ENCODE data around the gene DPEP3. TPM values are rescaled to one million over a fixed set of nuclear protein-coding genes. Genes with fewer than 3 reads are reported as not detected.
"Not testable (repeated sequence)": the region's sequence is repeated elsewhere in the genome, so short reads cannot be mapped to it uniquely, and the experiment has no call there.

DPEP3 gene
- total and polyA plus RNA-seq, 2 donors (not counting 1 experiment from before 2014, with no cell fraction given), result 1.9 to 2.0 TPM

DNA sequence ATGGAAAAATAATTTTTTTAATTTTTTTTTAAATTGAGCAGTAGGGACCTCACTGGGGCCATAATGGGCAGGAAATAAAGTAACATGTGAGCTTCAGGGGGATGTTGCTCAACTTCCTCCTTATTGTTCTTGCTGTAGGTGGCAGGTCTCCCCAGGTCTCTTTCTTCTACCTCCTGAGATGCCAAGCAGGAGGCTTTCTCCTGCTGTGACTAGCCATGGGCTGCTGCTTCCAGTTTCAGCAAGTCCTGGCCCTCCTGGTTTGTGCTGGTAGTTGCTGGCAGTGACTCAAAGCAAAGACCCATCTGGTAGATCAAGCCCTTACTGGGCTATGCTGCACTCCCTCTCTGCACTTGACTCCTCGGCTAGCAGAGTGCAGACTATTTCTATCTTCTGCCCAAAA, 33.1 kb upstream of the DPEP3 start:
- peaks cover 12% of the 10 kb centered on the region for H3K79me2 ChIP-seq (ENCODE audit: control insufficient read depth, insufficient read depth, low read length)
- Mint-ChIP-seq H3K9me3 (ENCODE audit: insufficient read depth) (no peaks in the 10 kb centered on the region), H3K27ac (no peak overlapping the region), H3K4me1 (peaks cover 10% of the 10 kb centered on the region), H3K27me3 (no peaks in the 10 kb centered on the region), H3K4me3 (no peak overlapping the region)
- peak overlapping the region; percentile 62 for H2AFZ ChIP-seq (ENCODE audit: insufficient read depth, low read depth, low read length, poor library complexity, severe bottlenecking)
- H3K36me3 ChIP-seq (replicated peaks in 1 of 2; ENCODE audit: control extremely low read depth in 1 of 2, control insufficient read depth in 1 of 2, extremely low read depth in 1 of 2, insufficient read depth in 2 of 2, low read length in 1 of 2), result no peaks in the 10 kb centered on the region
- ChIA-PET POLR2A (interaction anchor here (0.6 to 0.8 kb wide), 3 partner anchors 13 to 532 kb away, joined by 3 to 6 read pairs (median 4); partner anchors contain the start of gene ATP6V0D1), CTCF (interaction anchor here (1.0 kb wide), 1 partner anchor 128 kb away, joined by 3 read pairs; no protein-coding TSS in a partner anchor)
- H3K4me3 ChIP-seq (ENCODE audit: control extremely low read depth in 1 of 5, extremely low read depth in 1 of 5, insufficient read depth in 1 of 5, low read depth in 2 of 5, low read length in 4 of 5), result peak overlapping the region in 1 of 5 experiments; percentile 26
- intact Hi-C loops (cut with micrococcal nuclease), result no loop called here
- TF ChIP-seq, protein P1, sequence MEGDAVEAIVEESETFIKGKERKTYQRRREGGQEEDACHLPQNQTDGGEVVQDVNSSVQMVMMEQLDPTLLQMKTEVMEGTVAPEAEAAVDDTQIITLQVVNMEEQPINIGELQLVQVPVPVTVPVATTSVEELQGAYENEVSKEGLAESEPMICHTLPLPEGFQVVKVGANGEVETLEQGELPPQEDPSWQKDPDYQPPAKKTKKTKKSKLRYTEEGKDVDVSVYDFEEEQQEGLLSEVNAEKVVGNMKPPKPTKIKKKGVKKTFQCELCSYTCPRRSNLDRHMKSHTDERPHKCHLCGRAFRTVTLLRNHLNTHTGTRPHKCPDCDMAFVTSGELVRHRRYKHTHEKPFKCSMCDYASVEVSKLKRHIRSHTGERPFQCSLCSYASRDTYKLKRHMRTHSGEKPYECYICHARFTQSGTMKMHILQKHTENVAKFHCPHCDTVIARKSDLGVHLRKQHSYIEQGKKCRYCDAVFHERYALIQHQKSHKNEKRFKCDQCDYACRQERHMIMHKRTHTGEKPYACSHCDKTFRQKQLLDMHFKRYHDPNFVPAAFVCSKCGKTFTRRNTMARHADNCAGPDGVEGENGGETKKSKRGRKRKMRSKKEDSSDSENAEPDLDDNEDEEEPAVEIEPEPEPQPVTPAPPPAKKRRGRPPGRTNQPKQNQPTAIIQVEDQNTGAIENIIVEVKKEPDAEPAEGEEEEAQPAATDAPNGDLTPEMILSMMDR (IDR thresholded peaks at IDR 0.05), result no peak
- TF ChIP-seq EZH2 (IDR thresholded peaks at IDR 0.05; ENCODE audit: borderline replicate concordance, insufficient read depth, low read depth, low read length, poor library complexity, severe bottlenecking), result no peak
- DNase-seq (no peak), ATAC-seq (ENCODE audit: low read depth) (no peak)
- no peaks in the 10 kb centered on the region for H4K20me1 ChIP-seq (ENCODE audit: control insufficient read depth, insufficient read depth, low read length, poor library complexity, severe bottlenecking)
- peak overlapping the region; percentile 30 for H3K4me2 ChIP-seq (replicated peaks; ENCODE audit: low read depth, low read length, poor library complexity, severe bottlenecking)
- no peak overlapping the region for H3K9ac ChIP-seq (ENCODE audit: low read length)
- H3K4me1 ChIP-seq (ENCODE audit: control insufficient read depth in 2 of 2, insufficient read depth in 2 of 2, low read length in 2 of 2), result peaks cover 4 to 13% of the 10 kb centered on the region in 2 donors
- no peak overlapping the region for H3K27ac ChIP-seq (ENCODE audit: low read length in 2 of 2)
- no peaks in the 10 kb centered on the region for H3K27me3 ChIP-seq (replicated peaks in 1 of 4; ENCODE audit: control extremely low read depth in 1 of 4, control insufficient read depth in 3 of 4, insufficient read depth in 4 of 4, low read length in 3 of 4)
- WGBS (ENCODE audit: insufficient coverage), result no CpG with 5 or more reads among the region's 1 CpG
- no peaks in the 10 kb centered on the region for H3K9me3 ChIP-seq (ENCODE audit: control extremely low read depth in 1 of 3, control insufficient read depth in 2 of 3, insufficient read depth in 1 of 3, low read length in 2 of 3)

DNA sequence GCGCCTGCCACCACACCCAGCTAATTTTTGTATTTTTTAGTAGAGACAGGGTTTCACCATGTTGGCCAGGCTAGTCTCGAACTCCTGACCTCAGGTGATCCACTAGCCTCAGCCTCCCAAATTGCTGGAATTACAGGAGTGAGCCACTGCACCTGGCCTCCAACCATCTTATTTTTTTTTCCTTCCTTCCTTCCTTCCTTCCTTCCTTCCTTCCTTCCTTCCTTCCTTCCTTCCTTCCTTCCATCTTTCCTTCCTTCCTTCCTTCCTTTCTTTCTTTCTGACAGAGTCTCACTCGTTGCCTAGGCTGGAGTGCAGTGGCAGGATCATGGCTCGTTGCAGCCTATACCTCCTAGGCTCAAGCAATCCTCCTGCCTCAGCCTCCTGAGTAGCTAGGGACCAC, 29.6 kb upstream of the DPEP3 start:
- H3K4me3 ChIP-seq (ENCODE audit: control extremely low read depth in 1 of 5, extremely low read depth in 1 of 5, insufficient read depth in 1 of 5, low read depth in 2 of 5, low read length in 4 of 5); DNase-seq; H3K36me3 ChIP-seq (replicated peaks in 1 of 2; ENCODE audit: control extremely low read depth in 1 of 2, control insufficient read depth in 1 of 2, extremely low read depth in 1 of 2, insufficient read depth in 2 of 2, low read length in 1 of 2); H3K27me3 Mint-ChIP-seq; H3K27me3 ChIP-seq (replicated peaks in 1 of 4; ENCODE audit: control extremely low read depth in 1 of 4, control insufficient read depth in 3 of 4, insufficient read depth in 4 of 4, low read length in 3 of 4); H3K9ac ChIP-seq (ENCODE audit: low read length); H4K20me1 ChIP-seq (ENCODE audit: control insufficient read depth, insufficient read depth, low read length, poor library complexity, severe bottlenecking); H2AFZ ChIP-seq (ENCODE audit: insufficient read depth, low read depth, low read length, poor library complexity, severe bottlenecking); H3K4me2 ChIP-seq (replicated peaks; ENCODE audit: low read depth, low read length, poor library complexity, severe bottlenecking); H3K4me3 Mint-ChIP-seq; POLR2A ChIA-PET; CTCF ChIA-PET; H3K9me3 ChIP-seq (ENCODE audit: control extremely low read depth in 1 of 3, control insufficient read depth in 2 of 3, insufficient read depth in 1 of 3, low read length in 2 of 3); H3K9me3 Mint-ChIP-seq (ENCODE audit: insufficient read depth); ATAC-seq (ENCODE audit: low read depth); H3K27ac ChIP-seq (ENCODE audit: low read length in 2 of 2); intact Hi-C loops (cut with micrococcal nuclease): not testable (repeated sequence)
- Histone ChIP-seq H3K79me2 (ENCODE audit: control insufficient read depth, insufficient read depth, low read length) (peaks cover 12% of the 10 kb centered on the region), H3K4me1 (ENCODE audit: control insufficient read depth in 2 of 2, insufficient read depth in 2 of 2, low read length in 2 of 2) (peaks cover 22 to 35% of the 10 kb centered on the region in 2 donors)
- WGBS (ENCODE audit: insufficient coverage), result 73% methylated on average over 3 of the region's 4 CpGs
- H3K4me1 Mint-ChIP-seq, result peaks cover 26% of the 10 kb centered on the region
- peak overlapping the region; percentile 53 for H3K27ac Mint-ChIP-seq
